ENCODE measurements around the gene TTLL9. TPM values are rescaled to one million over a fixed set of nuclear protein-coding genes. Genes with fewer than 3 reads are reported as not detected.

TTLL9 gene
- total and polyA plus RNA-seq, 10 of the 15 experiments (the other 5 are each of a cell fraction or from before 2014, with no cell fraction given), result 0.03 to 0.77 (median 0.11) TPM; not detected in 2

- no peak overlapping the region for H2AFZ ChIP-seq (ENCODE audit: control insufficient read depth, low read depth, low read length)
- ChIA-PET POLR2A (no interaction called here), RAD21 (ENCODE audit: unreplicated experiment) (no interaction called here), SMC1A (ENCODE audit: uncharacterized antibody, unreplicated experiment) (no interaction called here), CTCF (no interaction called here)
- DNase-seq (ENCODE audit: low read depth, low spot score) (no peak), FAIRE-seq (no peak), ATAC-seq (no peak)
- in situ Hi-C loops (cut with MboI) (no loop called here), intact Hi-C loops (cut with micrococcal nuclease; ENCODE audit: unreplicated experiment) (no loop called here)
- H3K9me3 ChIP-seq (replicated peaks; ENCODE audit: control insufficient read depth, insufficient read depth, low read length), result no peaks in the 10 kb centered on the region
- H3K36me3 ChIP-seq (ENCODE audit: control insufficient read depth in 2 of 2, insufficient read depth in 2 of 2, low read length in 1 of 2), result no peaks in the 10 kb centered on the region
- no peak overlapping the region for H3K9ac ChIP-seq (ENCODE audit: control insufficient read depth, insufficient read depth, low read length)
- no peaks in the 10 kb centered on the region for H3K79me2 ChIP-seq (ENCODE audit: control insufficient read depth, insufficient read depth, low read length)
- H3K27ac ChIP-seq (ENCODE audit: control insufficient read depth, insufficient read depth), result no peak overlapping the region
- 0% methylated on average over 1 of the region's 1 CpG for WGBS (ENCODE audit: insufficient coverage, insufficient replicate concordance, low lambda C conversion rate, missing lambda C conversion rate)
- H3K4me3 ChIP-seq, result no peak overlapping the region
- no peaks in the 10 kb centered on the region; a peak in 2 of 4 replicates for H3K27me3 ChIP-seq (replicated peaks in 1 of 2; ENCODE audit: control insufficient read depth in 2 of 2, insufficient read depth in 2 of 2, low read length in 1 of 2)
- no peak for TF ChIP-seq TAF1 (IDR thresholded peaks at IDR 0.05; ENCODE audit: borderline replicate concordance, low read depth, low read length)
- TF ChIP-seq CTCF (IDR thresholded peaks at IDR 0.05 in 2 of 3, conservative IDR thresholded peaks at IDR 0.05 in 1 of 3; ENCODE audit: control insufficient read depth in 2 of 3, extremely low read depth in 1 of 3, insufficient read depth in 1 of 3, low read depth in 3 of 3, low read length in 3 of 3), result no peak
- TF ChIP-seq SREBF2 (IDR thresholded peaks at IDR 0.05; ENCODE audit: low read length), result no peak
- TF ChIP-seq IRF5 (IDR thresholded peaks at IDR 0.05; ENCODE audit: borderline replicate concordance), result no peak
- no peak for TF ChIP-seq PBX3 (IDR thresholded peaks at IDR 0.05; ENCODE audit: insufficient replicate concordance, low read depth, low read length)
- no peak for TF ChIP-seq ETV6 (conservative IDR thresholded peaks at IDR 0.05 in 1 of 2, IDR thresholded peaks at IDR 0.05 in 1 of 2; ENCODE audit: borderline replicate concordance in 1 of 2, low read depth in 1 of 2)
- TF ChIP-seq MYB (IDR thresholded peaks at IDR 0.05; ENCODE audit: borderline replicate concordance, low read depth, low read length), result no peak
- no peak for TF ChIP-seq IRF3 (IDR thresholded peaks at IDR 0.05)
- TF ChIP-seq TCF3 (IDR thresholded peaks at IDR 0.05; ENCODE audit: borderline replicate concordance, insufficient read depth, low read depth, low read length), result no peak
- no peak for TF ChIP-seq JUNB (IDR thresholded peaks at IDR 0.05)
- TF ChIP-seq ATF3 (IDR thresholded peaks at IDR 0.05; ENCODE audit: borderline replicate concordance, extremely low read depth, low read depth, low read length), result no peak
- no peak for TF ChIP-seq SPI1 (IDR thresholded peaks at IDR 0.05; ENCODE audit: borderline replicate concordance, insufficient read depth, low read depth, low read length)
- TF ChIP-seq NR2C1 (IDR thresholded peaks at IDR 0.05), result no peak
- no TSS peak for BruUV-seq (replicated peaks)
- H3K4me1 ChIP-seq (ENCODE audit: control insufficient read depth, insufficient read depth, low read length), result no peaks in the 10 kb centered on the region
- no peaks in the 10 kb centered on the region for H4K20me1 ChIP-seq (ENCODE audit: control insufficient read depth, insufficient read depth)
- H3K4me2 ChIP-seq (ENCODE audit: control insufficient read depth, insufficient read depth), result no peak overlapping the region
Measured at GRCh38 chr20:31987744-31988143, 117.3 kb downstream of the TTLL9 start.
